HCT116 (cell line): Measurements from ENCODE around the gene NAA80. TPM values are rescaled to one million over a fixed set of nuclear protein-coding genes. Genes with fewer than 3 reads are reported as not detected.

Experiments
- ATAC-seq: fragments of 200-7000 bp; cut with Tn5 transposase; 2 replicates; pipeline ENCODE4 v1.9.1; 2020; ENCODE audit warnings: mild to moderate bottlenecking, moderate library complexity
- BruUV-seq: library from RNA; stranded (reverse); fragments of 400-500 nt; replicated peaks from 2 replicates; lab custom pipeline; 2021; lab: Mats Ljungman, UMichigan
- CTCF ChIA-PET: fragments of 300-600 bp; sonication (Branson Sonifier 250); formaldehyde crosslinking; loops from one replicate; lab custom pipeline; 2021; ENCODE audit warnings: antibody characterized with exemption; lab: Charles Lee
- POLR2A ChIA-PET: fragments of 300-600, 350-600 bp; sonication (Branson Sonifier 250); formaldehyde crosslinking; loops from one replicate; lab custom pipeline; 2021; ENCODE audit warnings: antibody characterized with exemption; lab: Charles Lee
- RAD21 ChIA-PET, 2 experiments: fragments of 300-600 bp; sonication (Branson Sonifier 250); formaldehyde crosslinking; loops; one replicate each; lab custom pipeline; 2023; ENCODE audit warnings: low total read pairs in 2 of 2; ENCODE audit not compliant: uncharacterized antibody in 2 of 2, unreplicated experiment in 2 of 2, low non-redundant PET in 1 of 2; lab: Charles Lee
- DNase-seq: peaks from one replicate; pipeline ENCODE4 v3.0.0-alpha.2; 2010; ENCODE audit warnings: low read depth, low spot score
- H2AFZ ChIP-seq: fragments of 200-600 bp; shearing (Covaris generic), sonication (generic); 2 replicates; pipeline ENCODE4 v1.6.1; 2017; ENCODE audit warnings: low read depth, mixed run types, mixed read lengths, antibody characterized with exemption, low read length; ENCODE audit not compliant: poor library complexity, severe bottlenecking
- H3K27ac ChIP-seq: 2 replicates; pipeline ENCODE4 v1.5.1; 2012; ENCODE audit warnings: low read depth, low read length
- H3K27me3 ChIP-seq: fragments of 200-600 bp; sonication (generic); 2 replicates; pipeline ENCODE4 v1.6.1; 2016; ENCODE audit warnings: mixed run types, low read length, mixed read lengths; ENCODE audit not compliant: insufficient read depth
- H3K36me3 ChIP-seq, 2 experiments: fragments of 200-500 bp in 1 of 2; fragments of 200-600 bp in 1 of 2; sonication (Bioruptor generic) in 1 of 2; sonication (generic) in 1 of 2; 2 replicates each; pipeline versions ENCODE4 v1.5.1 to v1.6.1; 2014 to 2016; ENCODE audit warnings: low read length in 2 of 2, inconsistent platforms in 1 of 2, mixed read lengths in 1 of 2, mixed run types in 1 of 2; ENCODE audit not compliant: insufficient read depth in 2 of 2, control insufficient read depth in 1 of 2
- H3K4me1 ChIP-seq, 2 experiments: fragments of 200-600 bp in 1 of 2; sonication (generic) in 1 of 2; 2 replicates each; pipeline versions ENCODE4 v1.5.1 to v1.6.1; 2012 to 2017; ENCODE audit warnings: low read length in 2 of 2, inconsistent platforms in 1 of 2, mild to moderate bottlenecking in 1 of 2, mixed read lengths in 1 of 2, mixed run types in 1 of 2, moderate library complexity in 1 of 2; ENCODE audit not compliant: insufficient read depth in 2 of 2, control insufficient read depth in 1 of 2
- H3K4me2 ChIP-seq: fragments of 200-600 bp; sonication (generic); 2 replicates; pipeline ENCODE4 v1.6.1; 2017; ENCODE audit warnings: mixed run types, low read length, mixed read lengths
- H3K4me3 ChIP-seq, 2 experiments: fragments of 200-600 bp in 1 of 2; sonication (generic) in 1 of 2; replicated peaks in 1 of 2; 2 replicates each; pipeline ENCODE4 v1.5.1; 2011 to 2016; ENCODE audit warnings: low read length in 2 of 2, control low read depth in 1 of 2, low read depth in 1 of 2, mild to moderate bottlenecking in 1 of 2, mixed read lengths in 1 of 2, mixed run types in 1 of 2
- H3K79me2 ChIP-seq: fragments of 200-600 bp; sonication (generic); 2 replicates; pipeline ENCODE4 v1.6.1; 2017; ENCODE audit warnings: mild to moderate bottlenecking, mixed run types, low read length, moderate library complexity, mixed read lengths; ENCODE audit not compliant: insufficient read depth
- H3K9ac ChIP-seq: fragments of 200-600 bp; sonication (generic); 2 replicates; pipeline ENCODE4 v1.6.1; 2016; ENCODE audit warnings: low read length, mixed read lengths
- H3K9me2 ChIP-seq: fragments of 200-600 bp; sonication (generic), shearing (Covaris generic); 2 replicates; pipeline ENCODE4 v1.6.1; 2017; ENCODE audit warnings: mixed run types, mild to moderate bottlenecking, moderate library complexity; ENCODE audit not compliant: insufficient read depth
- H3K9me3 ChIP-seq, 2 experiments: fragments of 200-500 bp in 1 of 2; fragments of 200-600 bp in 1 of 2; sonication (Bioruptor generic) in 1 of 2; sonication (generic) in 1 of 2; 2 replicates each; pipeline ENCODE4 v1.6.1; 2014 to 2017; ENCODE audit warnings: low read length in 2 of 2, mixed read lengths in 2 of 2, inconsistent platforms in 1 of 2, low read depth in 1 of 2, mild to moderate bottlenecking in 1 of 2, mixed run types in 1 of 2, moderate library complexity in 1 of 2; ENCODE audit not compliant: control insufficient read depth in 1 of 2, insufficient read depth in 1 of 2
- H4K20me1 ChIP-seq: fragments of 200-600 bp; sonication (generic), shearing (Covaris generic); 2 replicates; pipeline ENCODE4 v1.6.1; 2017; ENCODE audit warnings: mixed run types, mild to moderate bottlenecking, moderate library complexity; ENCODE audit not compliant: insufficient read depth
- ATF3 ChIP-seq: IDR thresholded peaks from 2 replicates; pipeline ENCODE4 v1.6.1; 2012
- CBX3 ChIP-seq: IDR thresholded peaks from 2 replicates; pipeline ENCODE4 v1.6.1; 2012; ENCODE audit warnings: low read depth
- CEBPB ChIP-seq: IDR thresholded peaks from 2 replicates; pipeline ENCODE4 v1.6.1; 2012; ENCODE audit warnings: low read depth
- ELF1 ChIP-seq: IDR thresholded peaks from 2 replicates; pipeline ENCODE4 v1.6.1; 2012; ENCODE audit warnings: low read depth, borderline replicate concordance
- EZH2 ChIP-seq: fragments of 200-600 bp; sonication (generic); IDR thresholded peaks from 2 replicates; pipeline ENCODE4 v1.6.1; 2017; ENCODE audit warnings: antibody characterized with exemption, mixed run types
- EZH2phosphoT487 ChIP-seq: fragments of 200-600 bp; IDR thresholded peaks from 2 replicates; pipeline ENCODE4 v1.6.1; 2018; ENCODE audit warnings: antibody characterized with exemption, borderline replicate concordance
- FOSL1 ChIP-seq: IDR thresholded peaks from 2 replicates; pipeline ENCODE4 v1.6.1; 2012; ENCODE audit warnings: low read depth
- JUND ChIP-seq: IDR thresholded peaks from 2 replicates; pipeline ENCODE4 v1.6.1; 2012
- MAX ChIP-seq: IDR thresholded peaks from 2 replicates; pipeline ENCODE4 v1.6.1; 2012
- POLR2A ChIP-seq: IDR thresholded peaks from 2 replicates; pipeline ENCODE4 v1.7.0; 2011; ENCODE audit warnings: borderline replicate concordance; ENCODE audit not compliant: insufficient read depth, insufficient read length; ENCODE audit errors: extremely low read depth
- POLR2AphosphoS5 ChIP-seq: IDR thresholded peaks from 2 replicates; pipeline ENCODE4 v1.6.1; 2011; ENCODE audit warnings: mild to moderate bottlenecking, low read depth, low read length, moderate library complexity
- RAD21 ChIP-seq: IDR thresholded peaks from 2 replicates; pipeline ENCODE4 v1.6.1; 2012; ENCODE audit warnings: low read depth, mild to moderate bottlenecking
- REST ChIP-seq: IDR thresholded peaks from 2 replicates; pipeline ENCODE4 v1.6.1; 2012; ENCODE audit warnings: low read depth
- SP1 ChIP-seq: IDR thresholded peaks from 2 replicates; pipeline ENCODE4 v1.6.1; 2012; ENCODE audit warnings: low read depth
- SRF ChIP-seq: IDR thresholded peaks from 2 replicates; pipeline ENCODE4 v1.6.1; 2012; ENCODE audit warnings: low read depth
- TCF7L2 ChIP-seq: IDR thresholded peaks from 2 replicates; pipeline ENCODE4 v1.7.0; 2011; ENCODE audit warnings: borderline replicate concordance, inconsistent platforms; ENCODE audit not compliant: insufficient read depth, insufficient read length; ENCODE audit errors: extremely low read depth
- YY1 ChIP-seq: IDR thresholded peaks from 2 replicates; pipeline ENCODE4 v1.6.1; 2011; ENCODE audit warnings: low read length, low read depth, moderate library complexity, mild to moderate bottlenecking; ENCODE audit not compliant: insufficient replicate concordance; ENCODE audit errors: extremely low read depth
- ZBTB33 ChIP-seq: IDR thresholded peaks from 2 replicates; pipeline ENCODE4 v1.6.1; 2011; ENCODE audit warnings: mild to moderate bottlenecking, low read length, moderate library complexity; ENCODE audit not compliant: insufficient replicate concordance; ENCODE audit errors: extremely low read depth
- ZFX ChIP-seq: fragments of 450-650 bp; IDR thresholded peaks from 2 replicates; pipeline ENCODE4 v1.6.1; 2017
- ZNF274 ChIP-seq: fragments of 200-500 bp; sonication (Bioruptor generic); IDR thresholded peaks from 2 replicates; pipeline ENCODE4 v1.6.1; 2014; ENCODE audit warnings: mild to moderate bottlenecking, low read depth, low read length, inconsistent platforms
- intact Hi-C: fragments of 100-400 bp; cut with micrococcal nuclease; formaldehyde crosslinking; loops from 2 replicates; pipeline ENCODE4 v1.10.0; 2022
- total RNA-seq: library from RNA; stranded (reverse); gene quantifications from one replicate; pipeline ENCODE4 v1.2.1, GENCODE V29; 2021; ENCODE audit not compliant: unreplicated experiment

The NAA80 gene
- total RNA-seq, 1 experiment from 2014 or later, result 21.3 TPM

- Histone ChIP-seq H3K9me3 (no peaks in the 10 kb centered on the region), H3K4me2 (peak overlapping the region; percentile 92), H3K27ac (peak overlapping the region; percentile 98), H3K4me3 (no peak overlapping the region)
- TF ChIP-seq REST, result no peak
- TF ChIP-seq ELF1, result no peak
- TF ChIP-seq CEBPB, result no peak
- TF ChIP-seq TCF7L2, result no peak
- TF ChIP-seq SRF, result no peak
- no peak for TF ChIP-seq POLR2AphosphoS5
- TF ChIP-seq SP1, result no peak
- no peak for TF ChIP-seq ATF3
- no peak for TF ChIP-seq MAX
- no peak for TF ChIP-seq EZH2
- no peak for TF ChIP-seq ZBTB33
- TF ChIP-seq FOSL1, result no peak
- no peak for TF ChIP-seq EZH2phosphoT487
- TF ChIP-seq YY1, result no peak
- TF ChIP-seq ZNF274, result no peak
- no peak for TF ChIP-seq ZFX
- no peak for TF ChIP-seq POLR2A
- no peak for TF ChIP-seq CBX3
- TF ChIP-seq JUND, result no peak
- TF ChIP-seq RAD21, result no peak
- TF ChIP-seq, all 23 proteins: peak for 0
- CTCF ChIA-PET, result interaction anchor here (0.7 kb wide), 1 partner anchor 9 kb away, joined by 3 read pairs; the partner anchor contains the start of gene TUSC2
- Histone ChIP-seq H3K4me1 (peaks cover 68 to 90% of the 10 kb centered on the region in 2 experiments), H3K9me2 (no peaks in the 10 kb centered on the region), H3K27me3 (no peaks in the 10 kb centered on the region), H3K36me3 (peaks cover 2 to 17% of the 10 kb centered on the region in 2 experiments; a peak in 1 of 4 replicates), H2AFZ (no peak overlapping the region), H3K9ac (peak overlapping the region; percentile 88; the same call in 1 of the 2 replicates), H4K20me1 (no peaks in the 10 kb centered on the region), H3K79me2 (peaks cover 51% of the 10 kb centered on the region)
- BruUV-seq, result no TSS peak
- no peak for ATAC-seq
- intact Hi-C loops, result no loop called here
- POLR2A ChIA-PET, result no interaction called here
- DNase-seq, result no peak
- RAD21 ChIA-PET, result no interaction called here
These were observed 20.1 kb upstream of the NAA80 start for GRCh38 chr3:50319181-50319893.
